SK-N-SH treated with all-trans-retinoic acid at 6 μM for 48 hours (cell line): ENCODE data around the gene SYTL3.

Experiments
- ATAC-seq: fragments of 200-7000 bp; cut with Tn5 transposase; 3 replicates; pipeline ENCODE4 v1.9.1; 2020; ENCODE audit warnings: mild to moderate bottlenecking, moderate library complexity
- BACH2 ChIP-seq: fragments of 250-450 bp; sonication (Bioruptor Pico); IDR thresholded peaks from 2 replicates; pipeline ENCODE4 v1.9.0; 2021; ENCODE audit warnings: mild to moderate bottlenecking, borderline replicate concordance
- CSDC2 ChIP-seq: fragments of 250-450 bp; sonication (Bioruptor Pico); IDR thresholded peaks from 2 replicates; pipeline ENCODE4 v1.5.0; 2020; ENCODE audit warnings: mild to moderate bottlenecking, moderate library complexity
- ESRRG ChIP-seq: fragments of 250-450 bp; sonication (Bioruptor Pico); IDR thresholded peaks from 2 replicates; pipeline ENCODE4 v1.6.1; 2021; ENCODE audit warnings: mild to moderate bottlenecking
- GLIS3 ChIP-seq: fragments of 250-450 bp; sonication (Bioruptor Pico); IDR thresholded peaks from 2 replicates; pipeline ENCODE4 v1.5.0; 2020; ENCODE audit warnings: mild to moderate bottlenecking, moderate library complexity
- ISL1 ChIP-seq: fragments of 250-450 bp; sonication (Bioruptor Pico); IDR thresholded peaks from 2 replicates; pipeline ENCODE4 v2.1.2; 2022; ENCODE audit warnings: mild to moderate bottlenecking, moderate library complexity
- OSR1 ChIP-seq: fragments of 250-450 bp; sonication (Bioruptor Pico); IDR thresholded peaks from 2 replicates; pipeline ENCODE4 v1.8.0; 2022; ENCODE audit warnings: moderate library complexity, mild to moderate bottlenecking, inconsistent platforms
- POU6F1 ChIP-seq: fragments of 250-450 bp; sonication (Bioruptor Pico); IDR thresholded peaks from 2 replicates; pipeline ENCODE4 v1.8.0; 2021; ENCODE audit warnings: low read depth, mild to moderate bottlenecking, moderate library complexity, borderline replicate concordance
- SNAI2 ChIP-seq: fragments of 250-450 bp; sonication (Bioruptor Pico); IDR thresholded peaks from 2 replicates; pipeline ENCODE4 v1.5.0; 2020; ENCODE audit warnings: mild to moderate bottlenecking, moderate library complexity
- TCF4 ChIP-seq: fragments of 250-450 bp; sonication (Bioruptor Pico); IDR thresholded peaks from 2 replicates; pipeline ENCODE4 v1.8.0; 2021; ENCODE audit warnings: mild to moderate bottlenecking, moderate library complexity, borderline replicate concordance
- TOX ChIP-seq: fragments of 250-450 bp; sonication (Bioruptor Pico); IDR thresholded peaks from 2 replicates; pipeline ENCODE4 v1.8.0; 2021; ENCODE audit warnings: mild to moderate bottlenecking, moderate library complexity, borderline replicate concordance
- TSHZ2 ChIP-seq: fragments of 250-450 bp; sonication (Bioruptor Pico); IDR thresholded peaks from 2 replicates; pipeline ENCODE4 v1.5.0; 2020; ENCODE audit warnings: mild to moderate bottlenecking, moderate library complexity
- ZC3H10 ChIP-seq: fragments of 250-450 bp; sonication (Bioruptor Pico); IDR thresholded peaks from 2 replicates; pipeline ENCODE4 v1.5.1; 2021; ENCODE audit warnings: mild to moderate bottlenecking, moderate library complexity
- ZFP3 ChIP-seq: fragments of 250-450 bp; sonication (Bioruptor Pico); IDR thresholded peaks from 2 replicates; pipeline ENCODE4 v1.5.0; 2020; ENCODE audit warnings: mild to moderate bottlenecking, moderate library complexity
- ZNF565 ChIP-seq: fragments of 450-650 bp; formaldehyde crosslinking; conservative IDR thresholded peaks from 2 replicates; pipeline ENCODE4 v1.5.0; 2020; ENCODE audit warnings: low read depth, mild to moderate bottlenecking, moderate library complexity
- ZNF8 ChIP-seq: fragments of 450-650 bp; formaldehyde crosslinking; IDR thresholded peaks from 2 replicates; pipeline ENCODE4 v1.5.0; 2020; ENCODE audit warnings: mild to moderate bottlenecking, moderate library complexity

Gene SYTL3

GRCh38 chr6:158661156-158661685, 11.4 kb downstream of the SYTL3 start (continued):
- TF ChIP-seq GLIS3 (CRISPR knock-in tag) (no peak), ZNF565 (CRISPR knock-in tag) (no peak)

- TF ChIP-seq ZC3H10 = no peak
- no peak for ATAC-seq
These were observed 12.7 kb downstream of the SYTL3 start for GRCh38 chr6:158662607-158662953.

GRCh38 chr6:158662954-158663624, 13.2 kb downstream of the SYTL3 start:
- ATAC-seq = no peak
- TF ChIP-seq ZC3H10 (no peak), TSHZ2 (no peak), SNAI2 (CRISPR knock-in tag) (no peak)

- no peak for ATAC-seq
- TF ChIP-seq ZC3H10 (no peak), CSDC2 (no peak), POU6F1 (no peak), ISL1 (no peak), SNAI2 (CRISPR knock-in tag) (no peak), TOX (CRISPR knock-in tag) (no peak), OSR1 (no peak), BACH2 (CRISPR knock-in tag) (no peak), ESRRG (CRISPR knock-in tag) (no peak)
These were observed 13.8 kb downstream of the SYTL3 start for GRCh38 chr6:158663625-158664165.

- TF ChIP-seq ZFP3 (CRISPR knock-in tag) (no peak), ZNF565 (CRISPR knock-in tag) (no peak)
- ATAC-seq = no peak
These were observed 15.5 kb downstream of the SYTL3 start for GRCh38 chr6:158665332-158665731.

GRCh38 chr6:158666628-158667359, 16.9 kb downstream of the SYTL3 start:
- no peak for TF ChIP-seq TSHZ2
- no peak for TF ChIP-seq GLIS3 (CRISPR knock-in tag)
- no peak for TF ChIP-seq TCF4 (CRISPR knock-in tag)
- TF ChIP-seq POU6F1 = no peak
- TF ChIP-seq ZNF8 (CRISPR knock-in tag) = no peak
- TF ChIP-seq, all 23 proteins: peak for 0
- ATAC-seq = no peak
